Mesangial cell (primary cell): Measurements from ENCODE around the gene PHGDH. TPM values are rescaled to one million over a fixed set of nuclear protein-coding genes. Genes with fewer than 3 reads are reported as not detected.

Experiments used
- total RNA-seq: library from RNA; depleted of rRNA; stranded (reverse); fragments of >200 nt; gene quantifications from 2 replicates; pipeline ENCODE4 v1.2.3, GENCODE V29; 2015

Gene PHGDH
- total RNA-seq: 167 and 189 TPM in 2 replicates

GRCh38 chr1:119711804-119712341 is at the start of gene PHGDH:
TSS of gene PHGDH (plus strand) at chr1:119711934. CDS start at chr1:119712023, 89 bp downstream.

GRCh38 chr1:119768778-119769177 is 57.0 kb downstream of the PHGDH start, which contains the start of gene HMGCS2:
TSS of gene HMGCS2 (minus strand) at chr1:119768905. CDS start at chr1:119768844, 61 bp downstream.

Other genes starting within 250 kb of the PHGDH start
- not detected in 2 replicates for gene HSD3B1, start 204.7 kb upstream of the PHGDH start, total RNA-seq
- gene ZNF697, start 63.7 kb upstream of the PHGDH start, total RNA-seq: 5.2 and 10.8 TPM in 2 replicates
- not detected in 2 replicates for gene HMGCS2, start 57.0 kb downstream of the PHGDH start, total RNA-seq
- not detected in 2 replicates for gene REG4, start 99.5 kb downstream of the PHGDH start, total RNA-seq
- gene ADAM30, start 184.6 kb downstream of the PHGDH start, total RNA-seq: not detected in 2 replicates